Measurements from ENCODE around the gene SYNPO2L.
"Not testable (repeated sequence)": the region's sequence is repeated elsewhere in the genome, so short reads cannot be mapped to it uniquely, and the experiment has no call there.

The SYNPO2L gene

GRCh38 chr10:73655990-73656298 lies at the start of gene SYNPO2L:
Gene SYNPO2L, minus strand, starts transcription at chr10:73656029. Its CDS starts 107 bp downstream, at chr10:73655922.
- Histone ChIP-seq H3K9me3 (ENCODE audit: control insufficient read depth in 1 of 2, low read length in 2 of 2) (no peaks in the 10 kb centered on the region), H3K4me1 (ENCODE audit: control insufficient read depth in 1 of 2, insufficient read depth in 2 of 2, low read length in 2 of 2) (peaks cover 0 to 18% of the 10 kb centered on the region in 2 donors), H3K36me3 (ENCODE audit: control insufficient read depth in 1 of 2, insufficient read depth in 2 of 2, low read length in 2 of 2) (no peaks in the 10 kb centered on the region), H3K4me3 (ENCODE audit: low read depth in 1 of 2, low read length in 2 of 2) (no peak within 1 kb of the TSS), H3K27me3 (ENCODE audit: low read depth, low read length) (no peaks in the 10 kb centered on the region), H3K27ac (ENCODE audit: low read length) (no peak within 1 kb of the TSS)

GRCh38 chr10:73703924-73704323 lies 48.1 kb upstream of the SYNPO2L start:
- not testable (repeated sequence) for H3K27me3 ChIP-seq (ENCODE audit: low read depth, low read length); H3K9me3 ChIP-seq (ENCODE audit: control insufficient read depth in 1 of 2, low read length in 2 of 2); H3K4me3 ChIP-seq (ENCODE audit: low read depth in 1 of 2, low read length in 2 of 2); H3K27ac ChIP-seq (ENCODE audit: low read length); H3K4me1 ChIP-seq (ENCODE audit: control insufficient read depth in 1 of 2, insufficient read depth in 2 of 2, low read length in 2 of 2); H3K36me3 ChIP-seq (ENCODE audit: control insufficient read depth in 1 of 2, insufficient read depth in 2 of 2, low read length in 2 of 2)

- not testable (repeated sequence) for H3K27me3 ChIP-seq (ENCODE audit: low read depth, low read length); H3K36me3 ChIP-seq (ENCODE audit: control insufficient read depth in 1 of 2, insufficient read depth in 2 of 2, low read length in 2 of 2); H3K9me3 ChIP-seq (ENCODE audit: control insufficient read depth in 1 of 2, low read length in 2 of 2); H3K27ac ChIP-seq (ENCODE audit: low read length); H3K4me3 ChIP-seq (ENCODE audit: low read depth in 1 of 2, low read length in 2 of 2); H3K4me1 ChIP-seq (ENCODE audit: control insufficient read depth in 1 of 2, insufficient read depth in 2 of 2, low read length in 2 of 2)
Measured at GRCh38 chr10:73698819-73699218, 43.0 kb upstream of the SYNPO2L start.

- not testable (repeated sequence) for H3K9me3 ChIP-seq (ENCODE audit: control insufficient read depth in 1 of 2, low read length in 2 of 2); H3K27me3 ChIP-seq (ENCODE audit: low read depth, low read length); H3K4me3 ChIP-seq (ENCODE audit: low read depth in 1 of 2, low read length in 2 of 2); H3K27ac ChIP-seq (ENCODE audit: low read length); H3K36me3 ChIP-seq (ENCODE audit: control insufficient read depth in 1 of 2, insufficient read depth in 2 of 2, low read length in 2 of 2); H3K4me1 ChIP-seq (ENCODE audit: control insufficient read depth in 1 of 2, insufficient read depth in 2 of 2, low read length in 2 of 2)
Measured at GRCh38 chr10:73697675-73698159, 41.9 kb upstream of the SYNPO2L start, which contains the start of gene AGAP5. Gene AGAP5, minus strand, starts transcription at chr10:73698109. Its CDS starts 354 bp downstream, at chr10:73697755.

- H3K4me1 ChIP-seq (ENCODE audit: control insufficient read depth in 1 of 2, insufficient read depth in 2 of 2, low read length in 2 of 2); H3K27me3 ChIP-seq (ENCODE audit: low read depth, low read length); H3K4me3 ChIP-seq (ENCODE audit: low read depth in 1 of 2, low read length in 2 of 2); H3K36me3 ChIP-seq (ENCODE audit: control insufficient read depth in 1 of 2, insufficient read depth in 2 of 2, low read length in 2 of 2); H3K9me3 ChIP-seq (ENCODE audit: control insufficient read depth in 1 of 2, low read length in 2 of 2); H3K27ac ChIP-seq (ENCODE audit: low read length): not testable (repeated sequence)
Measured at GRCh38 chr10:73695302-73695701, 39.5 kb upstream of the SYNPO2L start.

- not testable (repeated sequence) for H3K4me1 ChIP-seq (ENCODE audit: control insufficient read depth in 1 of 2, insufficient read depth in 2 of 2, low read length in 2 of 2); H3K27ac ChIP-seq (ENCODE audit: low read length); H3K36me3 ChIP-seq (ENCODE audit: control insufficient read depth in 1 of 2, insufficient read depth in 2 of 2, low read length in 2 of 2); H3K4me3 ChIP-seq (ENCODE audit: low read depth in 1 of 2, low read length in 2 of 2); H3K27me3 ChIP-seq (ENCODE audit: low read depth, low read length); H3K9me3 ChIP-seq (ENCODE audit: control insufficient read depth in 1 of 2, low read length in 2 of 2)
Measured at GRCh38 chr10:73690755-73691154, 34.9 kb upstream of the SYNPO2L start.

- not testable (repeated sequence) for H3K27ac ChIP-seq (ENCODE audit: low read length); H3K9me3 ChIP-seq (ENCODE audit: control insufficient read depth in 1 of 2, low read length in 2 of 2); H3K4me3 ChIP-seq (ENCODE audit: low read depth in 1 of 2, low read length in 2 of 2); H3K36me3 ChIP-seq (ENCODE audit: control insufficient read depth in 1 of 2, insufficient read depth in 2 of 2, low read length in 2 of 2); H3K27me3 ChIP-seq (ENCODE audit: low read depth, low read length); H3K4me1 ChIP-seq (ENCODE audit: control insufficient read depth in 1 of 2, insufficient read depth in 2 of 2, low read length in 2 of 2)
Measured at GRCh38 chr10:73689596-73689995, 33.8 kb upstream of the SYNPO2L start.

GRCh38 chr10:73687641-73688040 lies 31.8 kb upstream of the SYNPO2L start:
- H3K36me3 ChIP-seq (ENCODE audit: control insufficient read depth in 1 of 2, insufficient read depth in 2 of 2, low read length in 2 of 2); H3K27ac ChIP-seq (ENCODE audit: low read length); H3K4me3 ChIP-seq (ENCODE audit: low read depth in 1 of 2, low read length in 2 of 2); H3K27me3 ChIP-seq (ENCODE audit: low read depth, low read length); H3K9me3 ChIP-seq (ENCODE audit: control insufficient read depth in 1 of 2, low read length in 2 of 2); H3K4me1 ChIP-seq (ENCODE audit: control insufficient read depth in 1 of 2, insufficient read depth in 2 of 2, low read length in 2 of 2): not testable (repeated sequence)

- not testable (repeated sequence) for H3K4me1 ChIP-seq (ENCODE audit: control insufficient read depth in 1 of 2, insufficient read depth in 2 of 2, low read length in 2 of 2); H3K4me3 ChIP-seq (ENCODE audit: low read depth in 1 of 2, low read length in 2 of 2); H3K27ac ChIP-seq (ENCODE audit: low read length); H3K36me3 ChIP-seq (ENCODE audit: control insufficient read depth in 1 of 2, insufficient read depth in 2 of 2, low read length in 2 of 2); H3K9me3 ChIP-seq (ENCODE audit: control insufficient read depth in 1 of 2, low read length in 2 of 2); H3K27me3 ChIP-seq (ENCODE audit: low read depth, low read length)
Measured at GRCh38 chr10:73674546-73674945, 18.7 kb upstream of the SYNPO2L start.

GRCh38 chr10:73668378-73668777 lies 12.5 kb upstream of the SYNPO2L start:
- not testable (repeated sequence) for H3K4me1 ChIP-seq (ENCODE audit: control insufficient read depth in 1 of 2, insufficient read depth in 2 of 2, low read length in 2 of 2); H3K27ac ChIP-seq (ENCODE audit: low read length); H3K4me3 ChIP-seq (ENCODE audit: low read depth in 1 of 2, low read length in 2 of 2); H3K36me3 ChIP-seq (ENCODE audit: control insufficient read depth in 1 of 2, insufficient read depth in 2 of 2, low read length in 2 of 2); H3K27me3 ChIP-seq (ENCODE audit: low read depth, low read length); H3K9me3 ChIP-seq (ENCODE audit: control insufficient read depth in 1 of 2, low read length in 2 of 2)

- not testable (repeated sequence) for H3K4me1 ChIP-seq (ENCODE audit: control insufficient read depth in 1 of 2, insufficient read depth in 2 of 2, low read length in 2 of 2); H3K27ac ChIP-seq (ENCODE audit: low read length); H3K9me3 ChIP-seq (ENCODE audit: control insufficient read depth in 1 of 2, low read length in 2 of 2)
Measured at GRCh38 chr10:73666153-73666809, 10.5 kb upstream of the SYNPO2L start.

GRCh38 chr10:73665581-73665980 lies 9.8 kb upstream of the SYNPO2L start:
- not testable (repeated sequence) for H3K27ac ChIP-seq (ENCODE audit: low read length); H3K9me3 ChIP-seq (ENCODE audit: control insufficient read depth in 1 of 2, low read length in 2 of 2); H3K4me1 ChIP-seq (ENCODE audit: control insufficient read depth in 1 of 2, insufficient read depth in 2 of 2, low read length in 2 of 2); H3K4me3 ChIP-seq (ENCODE audit: low read depth in 1 of 2, low read length in 2 of 2); H3K27me3 ChIP-seq (ENCODE audit: low read depth, low read length); H3K36me3 ChIP-seq (ENCODE audit: control insufficient read depth in 1 of 2, insufficient read depth in 2 of 2, low read length in 2 of 2)

More at GRCh38 chr10:73666153-73666809, 10.5 kb upstream of the SYNPO2L start:
- H3K27me3 ChIP-seq (ENCODE audit: low read depth, low read length); H3K36me3 ChIP-seq (ENCODE audit: control insufficient read depth in 1 of 2, insufficient read depth in 2 of 2, low read length in 2 of 2); H3K4me3 ChIP-seq (ENCODE audit: low read depth in 1 of 2, low read length in 2 of 2): not testable (repeated sequence)

Measured in muscle layer of duodenum (tissue), 2 donors.